ENCODE measurements around the gene LRRC8A. TPM values are rescaled to one million over a fixed set of nuclear protein-coding genes. Genes with fewer than 3 reads are reported as not detected.
A peak's percentile ranks its signal among the peaks of the same experiment; 100 is the strongest.

Gene LRRC8A
- total and polyA plus RNA-seq, 2 of the 13 experiments (the other 11 are each of a cell fraction or from before 2014, with no cell fraction given), result 16.1 to 40.6 TPM

- POLR2A ChIA-PET, result interaction anchor here (0.8 to 1.1 kb wide), 5 partner anchors 30 to 121 kb away, joined by 3 to 5 read pairs (median 3); partner anchors contain the start of gene ENDOG
- H3K4me3 ChIP-seq (replicated peaks in 1 of 3; ENCODE audit: insufficient read depth in 1 of 3, low read depth in 2 of 3, low read length in 3 of 3), result peak overlapping the region; percentile 88 to 96 (median 94)
- H3K4me2 ChIP-seq (ENCODE audit: low read depth, low read length), result peak overlapping the region; percentile 94
- no TSS peak for BruUV-seq (replicated peaks)
- CTCF ChIA-PET (ENCODE audit: low intra/inter-chr PET ratio, low total read pairs), result interaction anchor here (1.0 kb wide), 1 partner anchor 45 kb away, joined by 3 read pairs; no protein-coding TSS in a partner anchor
- ATAC-seq (peak; percentile 19), DNase-seq (ENCODE audit: low spot score) (peak; percentile 31), FAIRE-seq (peak; percentile 52)
- peaks cover 49% of the 10 kb centered on the region for H3K4me1 ChIP-seq (ENCODE audit: insufficient read depth, low read length)
- H2AFZ ChIP-seq (ENCODE audit: low read length), result no peak overlapping the region
- in situ Hi-C loops (cut with HindIII; ENCODE audit: extremely low pct_ligation_motif_present, low pct_unique_long_range_greater_than_20kb) (loop anchor here (5.0 kb wide), 1 partner anchor 39 kb away; the partner anchor contains the start of gene PHYHD1), intact Hi-C loops (cut with micrococcal nuclease; ENCODE audit: unreplicated experiment) (loop anchor here (1.0 kb wide), 1 partner anchor 45 kb away; no protein-coding TSS in a partner anchor)
- under 1% methylated on average over 13 of the region's 19 CpGs for WGBS (ENCODE audit: low lambda C conversion rate)
- H3K27ac ChIP-seq (ENCODE audit: extremely low read length, insufficient read depth, low read length), result peak overlapping the region; percentile 93
- no peaks in the 10 kb centered on the region for H4K20me1 ChIP-seq (ENCODE audit: insufficient read depth, low read length)
- peak overlapping the region; percentile 93 for H3K9ac ChIP-seq (ENCODE audit: insufficient read depth, low read depth, low read length)
- H3K27me3 ChIP-seq (ENCODE audit: control insufficient read depth in 1 of 2, insufficient read depth in 2 of 2, low read length in 2 of 2), result no peaks in the 10 kb centered on the region; a peak in 1 of 5 replicates
- H3K79me2 ChIP-seq (ENCODE audit: insufficient read depth, low read length), result peaks cover 74% of the 10 kb centered on the region
- peaks cover 1 to 25% of the 10 kb centered on the region in 2 experiments; a peak in 4 of 5 replicates for H3K36me3 ChIP-seq (replicated peaks in 1 of 2; ENCODE audit: control insufficient read depth in 1 of 2, insufficient read depth in 2 of 2, low read length in 2 of 2)
- H3K9me3 ChIP-seq (ENCODE audit: low read length), result no peaks in the 10 kb centered on the region
- TF ChIP-seq CREB3 (CRISPR knock-in tag; IDR thresholded peaks at IDR 0.05) (no peak), ZNF580 (CRISPR knock-in tag; IDR thresholded peaks at IDR 0.05; ENCODE audit: borderline replicate concordance, low read depth) (0 out of 2 replicates have a peak, but pooled peaks have one; percentile 12), ZFP91 (CRISPR knock-in tag; IDR thresholded peaks at IDR 0.05; ENCODE audit: borderline replicate concordance) (0 out of 2 replicates have a peak, but pooled peaks have one; percentile 18), GLI4 (CRISPR knock-in tag; IDR thresholded peaks at IDR 0.05; ENCODE audit: borderline replicate concordance) (0 out of 2 replicates have a peak, but pooled peaks have one; percentile 31), ZFX (CRISPR knock-in tag; IDR thresholded peaks at IDR 0.05; ENCODE audit: low read depth) (peak; percentile 11; the same call in 1 of the 2 replicates), ARID4A (CRISPR knock-in tag; IDR thresholded peaks at IDR 0.05; ENCODE audit: borderline replicate concordance) (0 out of 2 replicates have a peak, but pooled peaks have one; percentile 24), NRL (CRISPR knock-in tag; IDR thresholded peaks at IDR 0.05; ENCODE audit: borderline replicate concordance) (0 out of 2 replicates have a peak, but pooled peaks have one; percentile 51), ZFP37 (CRISPR knock-in tag; IDR thresholded peaks at IDR 0.05; ENCODE audit: borderline replicate concordance) (no peak), SUZ12 (IDR thresholded peaks at IDR 0.05; ENCODE audit: low read depth, low read length) (no peak), AKAP8 (CRISPR knock-in tag; IDR thresholded peaks at IDR 0.05) (0 out of 2 replicates have a peak, but pooled peaks have one; percentile 12)
These were observed 1.0 kb downstream of the LRRC8A start for GRCh38 chr9:128882677-128883603.
